SK-N-SH treated with all-trans-retinoic acid at 6 μM for 48 hours (cell line): Measurements from ENCODE around the gene IL4R.
A peak's percentile ranks its signal among the peaks of the same experiment; 100 is the strongest.

Experiments used
- ATAC-seq: fragments of 200-7000 bp; cut with Tn5 transposase; 3 replicates; pipeline ENCODE4 v1.9.1; 2020; ENCODE audit warnings: mild to moderate bottlenecking, moderate library complexity
- CREB5 ChIP-seq: fragments of 250-450 bp; sonication (Bioruptor Pico); IDR thresholded peaks from 2 replicates; pipeline ENCODE4 v1.5.1; 2020; ENCODE audit warnings: low read depth, mild to moderate bottlenecking, moderate library complexity
- CSRNP3 ChIP-seq: fragments of 250-450 bp; sonication (Bioruptor Pico); IDR thresholded peaks from 2 replicates; pipeline ENCODE4 v1.5.1; 2021; ENCODE audit warnings: mild to moderate bottlenecking, moderate library complexity
- ISL1 ChIP-seq: fragments of 250-450 bp; sonication (Bioruptor Pico); IDR thresholded peaks from 2 replicates; pipeline ENCODE4 v2.1.2; 2022; ENCODE audit warnings: mild to moderate bottlenecking, moderate library complexity
- OSR1 ChIP-seq: fragments of 250-450 bp; sonication (Bioruptor Pico); IDR thresholded peaks from 2 replicates; pipeline ENCODE4 v1.8.0; 2022; ENCODE audit warnings: moderate library complexity, mild to moderate bottlenecking, inconsistent platforms
- PATZ1 ChIP-seq: fragments of 250-450 bp; sonication (Bioruptor Pico); IDR thresholded peaks from 2 replicates; pipeline ENCODE4 v1.8.0; 2020; ENCODE audit warnings: mild to moderate bottlenecking, moderate library complexity, borderline replicate concordance
- POU6F1 ChIP-seq: fragments of 250-450 bp; sonication (Bioruptor Pico); IDR thresholded peaks from 2 replicates; pipeline ENCODE4 v1.8.0; 2021; ENCODE audit warnings: low read depth, mild to moderate bottlenecking, moderate library complexity, borderline replicate concordance
- PPARA ChIP-seq: fragments of 250-450 bp; sonication (Bioruptor Pico); IDR thresholded peaks from 2 replicates; pipeline ENCODE4 v1.5.0; 2020; ENCODE audit warnings: mild to moderate bottlenecking, borderline replicate concordance
- RARB ChIP-seq: fragments of 250-450 bp; sonication (Bioruptor Pico); IDR thresholded peaks from 2 replicates; pipeline ENCODE4 v1.8.0; 2021; ENCODE audit warnings: mild to moderate bottlenecking, moderate library complexity
- SNAI2 ChIP-seq: fragments of 250-450 bp; sonication (Bioruptor Pico); IDR thresholded peaks from 2 replicates; pipeline ENCODE4 v1.5.0; 2020; ENCODE audit warnings: mild to moderate bottlenecking, moderate library complexity
- TCF4 ChIP-seq: fragments of 250-450 bp; sonication (Bioruptor Pico); IDR thresholded peaks from 2 replicates; pipeline ENCODE4 v1.8.0; 2021; ENCODE audit warnings: mild to moderate bottlenecking, moderate library complexity, borderline replicate concordance
- TSHZ2 ChIP-seq: fragments of 250-450 bp; sonication (Bioruptor Pico); IDR thresholded peaks from 2 replicates; pipeline ENCODE4 v1.5.0; 2020; ENCODE audit warnings: mild to moderate bottlenecking, moderate library complexity
- ZFP3 ChIP-seq: fragments of 250-450 bp; sonication (Bioruptor Pico); IDR thresholded peaks from 2 replicates; pipeline ENCODE4 v1.5.0; 2020; ENCODE audit warnings: mild to moderate bottlenecking, moderate library complexity
- ZFP30 ChIP-seq: fragments of 450-650 bp; formaldehyde crosslinking; IDR thresholded peaks from 2 replicates; pipeline ENCODE4 v1.5.0; 2022; ENCODE audit warnings: mild to moderate bottlenecking, moderate library complexity
- ZNF565 ChIP-seq: fragments of 450-650 bp; formaldehyde crosslinking; conservative IDR thresholded peaks from 2 replicates; pipeline ENCODE4 v1.5.0; 2020; ENCODE audit warnings: low read depth, mild to moderate bottlenecking, moderate library complexity
- ZNF70 ChIP-seq: fragments of 450-650 bp; formaldehyde crosslinking; IDR thresholded peaks from 2 replicates; pipeline ENCODE4 v1.5.0; 2020; ENCODE audit warnings: mild to moderate bottlenecking, moderate library complexity

The IL4R gene

GRCh38 chr16:27351989-27352388, 38.2 kb downstream of the IL4R start (continued):
- no peak for TF ChIP-seq CREB5 (CRISPR knock-in tag)

GRCh38 chr16:27353853-27354252, 40.1 kb downstream of the IL4R start:
- TF ChIP-seq TSHZ2 (CRISPR knock-in tag) (no peak), ZNF565 (CRISPR knock-in tag) (no peak), POU6F1 (CRISPR knock-in tag) (no peak), CREB5 (CRISPR knock-in tag) (no peak), RARB (CRISPR knock-in tag) (no peak)
- TF ChIP-seq, all 23 proteins: peak for 0
- ATAC-seq: no peak

GRCh38 chr16:27355610-27356009, 41.8 kb downstream of the IL4R start:
- ATAC-seq: peak; percentile 71
- TF ChIP-seq SNAI2 (CRISPR knock-in tag) (no peak), CSRNP3 (CRISPR knock-in tag) (no peak), OSR1 (CRISPR knock-in tag) (no peak), TCF4 (no peak), RARB (CRISPR knock-in tag) (no peak), ISL1 (no peak), ZFP3 (CRISPR knock-in tag) (no peak)

- ATAC-seq: no peak
- TF ChIP-seq ZFP30 (CRISPR knock-in tag): no peak
- no peak for TF ChIP-seq POU6F1 (CRISPR knock-in tag)
- TF ChIP-seq TSHZ2 (CRISPR knock-in tag): no peak
- TF ChIP-seq ZFP3 (CRISPR knock-in tag): no peak
- no peak for TF ChIP-seq CSRNP3 (CRISPR knock-in tag)
- no peak for TF ChIP-seq PATZ1 (CRISPR knock-in tag)
- no peak for TF ChIP-seq PPARA (CRISPR knock-in tag)
- no peak for TF ChIP-seq ZNF70 (CRISPR knock-in tag)
These were observed 43.0 kb downstream of the IL4R start for GRCh38 chr16:27356794-27357193.
